Liver (tissue), 9 donors: Measurements from ENCODE around the gene DES. TPM values are rescaled to one million over a fixed set of nuclear protein-coding genes. Genes with fewer than 3 reads are reported as not detected.

Experiments used
- DNase-seq: peaks from one replicate; pipeline ENCODE4 v3.0.0-alpha.2; 2017; ENCODE audit warnings: low spot score
- H3K27ac ChIP-seq, 2 donors: one replicate each; pipeline ENCODE4 v1.7.0; 2013; ENCODE audit warnings: inconsistent platforms in 2 of 2, low read length in 2 of 2, control low read depth in 1 of 2, low read depth in 1 of 2, mild to moderate bottlenecking in 1 of 2
- H3K27me3 ChIP-seq, 4 donors: one replicate each; pipeline versions ENCODE4 v1.6.1 to v1.7.0; 2013; ENCODE audit warnings: low read length in 3 of 4, inconsistent platforms in 1 of 4, mild to moderate bottlenecking in 1 of 4, moderate library complexity in 1 of 4; ENCODE audit not compliant: control insufficient read depth in 4 of 4, insufficient read depth in 4 of 4
- H3K36me3 ChIP-seq, 4 donors: one replicate each; pipeline versions ENCODE4 v1.6.1 to v1.7.0; 2013; ENCODE audit warnings: low read length in 3 of 4, mild to moderate bottlenecking in 3 of 4, low read depth in 1 of 4, moderate library complexity in 1 of 4; ENCODE audit not compliant: control insufficient read depth in 4 of 4, insufficient read depth in 3 of 4
- H3K4me1 ChIP-seq, 4 donors: one replicate each; pipeline versions ENCODE4 v1.6.1 to v1.7.0; 2013; ENCODE audit warnings: low read length in 3 of 4, mild to moderate bottlenecking in 3 of 4, moderate library complexity in 1 of 4; ENCODE audit not compliant: control insufficient read depth in 4 of 4, insufficient read depth in 4 of 4
- H3K4me3 ChIP-seq, 3 donors: one replicate each; pipeline versions ENCODE4 v1.6.1 to v1.7.0; 2013; ENCODE audit warnings: low read length in 3 of 3, control low read depth in 1 of 3, low read depth in 1 of 3, mild to moderate bottlenecking in 1 of 3
- H3K9ac ChIP-seq, 2 donors: one replicate each; pipeline ENCODE4 v1.7.0; 2013; ENCODE audit warnings: low read length in 2 of 2, mild to moderate bottlenecking in 2 of 2, moderate library complexity in 2 of 2, control low read depth in 1 of 2, low read depth in 1 of 2
- H3K9me3 ChIP-seq, 4 donors: one replicate each; pipeline versions ENCODE4 v1.6.1 to v1.7.0; 2013; ENCODE audit warnings: low read length in 3 of 4; ENCODE audit not compliant: control insufficient read depth in 4 of 4
- ATF3 ChIP-seq: IDR thresholded peaks from 2 replicates; pipeline ENCODE4 v1.6.1; 2016; ENCODE audit warnings: antibody characterized with exemption
- CTCF ChIP-seq: fragments of 150-350 bp; IDR thresholded peaks from 2 replicates; pipeline ENCODE4 v1.5.1; 2017; ENCODE audit warnings: improper control_type of control experiment, low read depth, low read length; ENCODE audit not compliant: missing input control
- EGR1 ChIP-seq, 2 donors: IDR thresholded peaks; 2 replicates each; pipeline ENCODE4 v1.6.1; 2016 to 2018; ENCODE audit warnings: antibody characterized with exemption in 2 of 2, low read depth in 2 of 2
- FOXA1 ChIP-seq: IDR thresholded peaks from 2 replicates; pipeline ENCODE4 v1.6.1; 2016; ENCODE audit warnings: antibody characterized with exemption
- GABPA ChIP-seq, 2 donors: IDR thresholded peaks in 1 of 2; conservative IDR thresholded peaks in 1 of 2; 2 replicates each; pipeline ENCODE4 v1.6.1; 2016; ENCODE audit warnings: antibody characterized with exemption in 2 of 2, mild to moderate bottlenecking in 1 of 2, moderate library complexity in 1 of 2
- HNF4A ChIP-seq, 2 donors: conservative IDR thresholded peaks; 2 replicates each; pipeline ENCODE4 v1.6.1; 2016; ENCODE audit warnings: antibody characterized with exemption in 2 of 2, mild to moderate bottlenecking in 2 of 2
- HNF4G ChIP-seq: IDR thresholded peaks from 2 replicates; pipeline ENCODE4 v1.6.1; 2016; ENCODE audit warnings: antibody characterized with exemption
- JUND ChIP-seq, 2 donors: IDR thresholded peaks; 2 replicates each; pipeline ENCODE4 v1.6.1; 2016; ENCODE audit warnings: antibody characterized with exemption in 2 of 2
- MAX ChIP-seq: IDR thresholded peaks from 2 replicates; pipeline ENCODE4 v1.6.1; 2016; ENCODE audit warnings: antibody characterized with exemption
- NR2F2 ChIP-seq: IDR thresholded peaks from 2 replicates; pipeline ENCODE4 v1.6.1; 2016; ENCODE audit warnings: antibody characterized with exemption
- RAD21 ChIP-seq, 2 donors: IDR thresholded peaks; 2 replicates each; pipeline ENCODE4 v1.6.1; 2016; ENCODE audit warnings: antibody characterized with exemption in 2 of 2, mild to moderate bottlenecking in 2 of 2
- RXRA ChIP-seq, 2 donors: IDR thresholded peaks; 2 replicates each; pipeline ENCODE4 v1.6.1; 2017 to 2018; ENCODE audit warnings: antibody characterized with exemption in 2 of 2, mild to moderate bottlenecking in 1 of 2
- SP1 ChIP-seq: IDR thresholded peaks from 2 replicates; pipeline ENCODE4 v1.6.1; 2018; ENCODE audit warnings: antibody characterized with exemption, mild to moderate bottlenecking
- TAF1 ChIP-seq: conservative IDR thresholded peaks from 2 replicates; pipeline ENCODE4 v1.6.1; 2016; ENCODE audit warnings: antibody characterized with exemption, mild to moderate bottlenecking
- YY1 ChIP-seq: IDR thresholded peaks from 2 replicates; pipeline ENCODE4 v1.6.1; 2016; ENCODE audit warnings: antibody characterized with exemption, mild to moderate bottlenecking
- ZBTB33 ChIP-seq: IDR thresholded peaks from 2 replicates; pipeline ENCODE4 v1.6.1; 2016; ENCODE audit warnings: antibody characterized with exemption
- WGBS: extraction: QIAGEN DNeasy Blood & Tissue Kit; methylation state at CpG from one replicate; pipeline ENCODE4 v1.1.7; 2013; 5-methylcytosine and 5-hydroxymethylcytosine counted together
- polyA plus RNA-seq, 2 donors: library from polyadenylated mRNA; stranded (reverse) in 1 of 2; unstranded in 1 of 2; fragments of 200-250 nt in 1 of 2; fragments of >200 nt in 1 of 2; fragmentation: Nextera tagmentation in 1 of 2; extraction: Ambion mirVana in 1 of 2; gene quantifications; one replicate each; pipeline versions ENCODE4 v1.2.1 to v1.2.3, GENCODE V29; 2013 to 2015
- total RNA-seq, 2 donors: library from RNA; depleted of rRNA; stranded (reverse); fragments of >200 nt; gene quantifications; one replicate each; pipeline ENCODE4 v1.2.3, GENCODE V29; 2014
- donor health status: healthy.
- donor health status: healthy.
- donor health status: healthy.
- donor health status: healthy.
- donor health status: healthy.

The DES gene
- total and polyA plus RNA-seq, 4 donors: 0.15 to 50.0 (median 3.2) TPM

- no peaks in the 10 kb centered on the region for H3K36me3 ChIP-seq
- H3K27ac ChIP-seq: no peak overlapping the region
- WGBS: 81% methylated on average over 8 of the region's 8 CpGs
- no peaks in the 10 kb centered on the region for H3K4me1 ChIP-seq
- TF ChIP-seq RXRA (IDR thresholded peaks at IDR 0.05): no peak
- TF ChIP-seq GABPA (IDR thresholded peaks at IDR 0.05 in 1 of 2, conservative IDR thresholded peaks at IDR 0.05 in 1 of 2): no peak
- no peak for TF ChIP-seq FOXA1
- no peak for TF ChIP-seq HNF4G
- no peak for TF ChIP-seq JUND (IDR thresholded peaks at IDR 0.05)
- no peak for TF ChIP-seq MAX
- no peak for TF ChIP-seq TAF1
- no peak for TF ChIP-seq YY1
- no peak for TF ChIP-seq RAD21 (IDR thresholded peaks at IDR 0.05)
- TF ChIP-seq SP1: no peak
- TF ChIP-seq NR2F2: no peak
- no peak for TF ChIP-seq ZBTB33
- H3K27me3 ChIP-seq: peaks cover 0 to 2% (median 0%) of the 10 kb centered on the region in 4 donors
- no peak for DNase-seq
- no peak overlapping the region for H3K4me3 ChIP-seq
- no peak overlapping the region for H3K9ac ChIP-seq
- no peaks in the 10 kb centered on the region for H3K9me3 ChIP-seq
These were observed 40.8 kb downstream of the DES start for GRCh38 chr2:219458996-219459395.

- H3K27ac ChIP-seq: no peak overlapping the region
- no peak overlapping the region for H3K9ac ChIP-seq
- H3K36me3 ChIP-seq: no peaks in the 10 kb centered on the region
- no peaks in the 10 kb centered on the region for H3K4me1 ChIP-seq
- 48% methylated on average over 14 of the region's 14 CpGs for WGBS
- no peaks in the 10 kb centered on the region for H3K9me3 ChIP-seq
- peak; percentile 73 for DNase-seq
- H3K27me3 ChIP-seq: peaks cover 0 to 2% (median 0%) of the 10 kb centered on the region in 4 donors
- H3K4me3 ChIP-seq: no peak overlapping the region
- TF ChIP-seq FOXA1 (no peak), CTCF (peak; percentile 87), HNF4G (no peak), TAF1 (no peak), RAD21 (IDR thresholded peaks at IDR 0.05) (peak in 1 of 2 donors; percentile 81), YY1 (no peak)
These were observed 41.5 kb downstream of the DES start for GRCh38 chr2:219459460-219460311.

- 52% methylated on average over 18 of the region's 18 CpGs for WGBS
- DNase-seq: no peak
- H3K4me3 ChIP-seq: no peak overlapping the region
- no peaks in the 10 kb centered on the region for H3K4me1 ChIP-seq
- no peaks in the 10 kb centered on the region for H3K9me3 ChIP-seq
- peaks cover 0 to 2% (median 0%) of the 10 kb centered on the region in 4 donors for H3K27me3 ChIP-seq
- no peak overlapping the region for H3K9ac ChIP-seq
- TF ChIP-seq ATF3 (no peak), JUND (IDR thresholded peaks at IDR 0.05) (no peak), HNF4A (conservative IDR thresholded peaks at IDR 0.05) (no peak), HNF4G (no peak), RXRA (IDR thresholded peaks at IDR 0.05) (no peak), EGR1 (IDR thresholded peaks at IDR 0.05; ENCODE audit: low read depth in 2 of 2) (no peak)
- H3K27ac ChIP-seq: no peak overlapping the region
- no peaks in the 10 kb centered on the region for H3K36me3 ChIP-seq
These were observed 42.3 kb downstream of the DES start for GRCh38 chr2:219460424-219460926.
